K562 treated with DMSO at 1 percent for 12 hours (cell line): ENCODE results near the gene SLC22A16. TPM values are rescaled to one million over a fixed set of nuclear protein-coding genes. Genes with fewer than 3 reads are reported as not detected.

Source experiments
- total RNA-seq: library from RNA; unstranded; fragments of 300-600 nt; gene quantifications from 2 replicates; pipeline ENCODE4 v1.2.3, GENCODE V29; 2022; ENCODE audit not compliant: insufficient read depth

Gene SLC22A16, protein sequence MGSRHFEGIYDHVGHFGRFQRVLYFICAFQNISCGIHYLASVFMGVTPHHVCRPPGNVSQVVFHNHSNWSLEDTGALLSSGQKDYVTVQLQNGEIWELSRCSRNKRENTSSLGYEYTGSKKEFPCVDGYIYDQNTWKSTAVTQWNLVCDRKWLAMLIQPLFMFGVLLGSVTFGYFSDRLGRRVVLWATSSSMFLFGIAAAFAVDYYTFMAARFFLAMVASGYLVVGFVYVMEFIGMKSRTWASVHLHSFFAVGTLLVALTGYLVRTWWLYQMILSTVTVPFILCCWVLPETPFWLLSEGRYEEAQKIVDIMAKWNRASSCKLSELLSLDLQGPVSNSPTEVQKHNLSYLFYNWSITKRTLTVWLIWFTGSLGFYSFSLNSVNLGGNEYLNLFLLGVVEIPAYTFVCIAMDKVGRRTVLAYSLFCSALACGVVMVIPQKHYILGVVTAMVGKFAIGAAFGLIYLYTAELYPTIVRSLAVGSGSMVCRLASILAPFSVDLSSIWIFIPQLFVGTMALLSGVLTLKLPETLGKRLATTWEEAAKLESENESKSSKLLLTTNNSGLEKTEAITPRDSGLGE
- total RNA-seq, result not detected in 2 replicates

GRCh38 chr6:110476046-110476849 lies at the start of gene SLC22A16:
Gene SLC22A16, minus strand, starts transcription at chr6:110476613. Its CDS starts 39 bp downstream, at chr6:110476574.

GRCh38 chr6:110415086-110415916 lies 61.1 kb downstream of the SLC22A16 start, which contains the start of gene DDO:
Gene DDO, minus strand, starts transcription at chr6:110415575. Its CDS starts 2,113 bp downstream, at chr6:110413462.

Other genes starting within 250 kb of the SLC22A16 start
- not detected in 2 replicates for gene METTL24, start 118.3 kb downstream of the SLC22A16 start, total RNA-seq
- 0.80 and 1.2 TPM in 2 replicates for gene DDO, start 61.0 kb downstream of the SLC22A16 start, total RNA-seq